HG03571 (cell line): Measurements from ENCODE around the gene NECTIN1.

Source experiments
- ATAC-seq: cut with Tn5 transposase; IDR thresholded peaks from one replicate; pipeline ENCODE4 v1.9.1; 2021; ENCODE audit not compliant: unreplicated experiment

NECTIN1 gene

GRCh38 chr11:119624102-119624615 lies 104.8 kb downstream of the NECTIN1 start:
- no peak for ATAC-seq

- ATAC-seq = no peak
Observed at GRCh38 chr11:119623682-119624081, 105.3 kb downstream of the NECTIN1 start.

GRCh38 chr11:119622454-119623143 lies 106.4 kb downstream of the NECTIN1 start:
- ATAC-seq = no peak

GRCh38 chr11:119619665-119620064 lies 109.3 kb downstream of the NECTIN1 start:
- peak; percentile 48 for ATAC-seq

- no peak for ATAC-seq
Observed at GRCh38 chr11:119618208-119618909, 110.6 kb downstream of the NECTIN1 start.

GRCh38 chr11:119617340-119617713 lies 111.7 kb downstream of the NECTIN1 start:
- ATAC-seq = no peak

- ATAC-seq = no peak
Observed at GRCh38 chr11:119616586-119617339, 112.2 kb downstream of the NECTIN1 start.

- peak; percentile 7 for ATAC-seq
Observed at GRCh38 chr11:119615882-119616196, 113.2 kb downstream of the NECTIN1 start.

- ATAC-seq = peak; percentile 74
Observed at GRCh38 chr11:119615003-119615881, 113.8 kb downstream of the NECTIN1 start.

- no peak for ATAC-seq
Observed at GRCh38 chr11:119614222-119615002, 114.6 kb downstream of the NECTIN1 start.

- no peak for ATAC-seq
Observed at GRCh38 chr11:119612814-119613213, 116.2 kb downstream of the NECTIN1 start.

- ATAC-seq = no peak
Observed at GRCh38 chr11:119610836-119611426, 118.1 kb downstream of the NECTIN1 start.

GRCh38 chr11:119608781-119609180 lies 120.2 kb downstream of the NECTIN1 start:
- ATAC-seq = no peak

- ATAC-seq = no peak
Observed at GRCh38 chr11:119608201-119608600, 120.8 kb downstream of the NECTIN1 start.

- ATAC-seq = no peak
Observed at GRCh38 chr11:119607726-119608125, 121.3 kb downstream of the NECTIN1 start.

GRCh38 chr11:119605137-119605665 lies 123.8 kb downstream of the NECTIN1 start:
- ATAC-seq = no peak

- no peak for ATAC-seq
Observed at GRCh38 chr11:119602745-119603373, 126.1 kb downstream of the NECTIN1 start.

- ATAC-seq = peak; percentile 61
Observed at GRCh38 chr11:119599864-119600541, 129.0 kb downstream of the NECTIN1 start.
